AG09319 (cell line): ENCODE measurements around the gene SSH3.

ENCODE experiments used
- DNase-seq: peaks from one replicate; pipeline ENCODE4 v3.0.0-alpha.2; 2010; ENCODE audit warnings: low read depth; ENCODE audit errors: extremely low read depth
- CTCF ChIP-seq: IDR thresholded peaks from 2 replicates; pipeline ENCODE4 v1.5.1; 2011; ENCODE audit warnings: low read depth, mild to moderate bottlenecking, inconsistent platforms, low read length, moderate library complexity

The SSH3 gene

GRCh38 chr11:67320011-67320410 is 16.7 kb downstream of the SSH3 start:
- no peak for TF ChIP-seq CTCF
- DNase-seq = no peak

- DNase-seq = no peak
- no peak for TF ChIP-seq CTCF
These were observed 17.4 kb downstream of the SSH3 start for GRCh38 chr11:67320691-67321090.

GRCh38 chr11:67321313-67321871 is 18.1 kb downstream of the SSH3 start:
- TF ChIP-seq CTCF = no peak
- no peak for DNase-seq

- DNase-seq = no peak
- TF ChIP-seq CTCF = no peak
These were observed 18.7 kb downstream of the SSH3 start for GRCh38 chr11:67322049-67322448.

- no peak for DNase-seq
- TF ChIP-seq CTCF = no peak
These were observed 20.2 kb downstream of the SSH3 start for GRCh38 chr11:67323526-67323925.

GRCh38 chr11:67332081-67332691 is 28.9 kb downstream of the SSH3 start:
- no peak for TF ChIP-seq CTCF
- no peak for DNase-seq

GRCh38 chr11:67337257-67337656 is 33.9 kb downstream of the SSH3 start:
- TF ChIP-seq CTCF = no peak
- no peak for DNase-seq
